Stimulated activated CD4-positive, alpha-beta T cell treated with anti-CD3 and anti-CD28 coated beads, Interleukin-15, amount 100 ng/mL, for 24 hours (primary cell): ENCODE results near the gene PLIN1.
"Not testable (repeated sequence)": the region's sequence is repeated elsewhere in the genome, so short reads cannot be mapped to it uniquely, and the experiment has no call there.

ENCODE experiments used
- DNase-seq: peaks from one replicate; pipeline ENCODE4 v3.0.0-alpha.2; 2020

Gene PLIN1, protein sequence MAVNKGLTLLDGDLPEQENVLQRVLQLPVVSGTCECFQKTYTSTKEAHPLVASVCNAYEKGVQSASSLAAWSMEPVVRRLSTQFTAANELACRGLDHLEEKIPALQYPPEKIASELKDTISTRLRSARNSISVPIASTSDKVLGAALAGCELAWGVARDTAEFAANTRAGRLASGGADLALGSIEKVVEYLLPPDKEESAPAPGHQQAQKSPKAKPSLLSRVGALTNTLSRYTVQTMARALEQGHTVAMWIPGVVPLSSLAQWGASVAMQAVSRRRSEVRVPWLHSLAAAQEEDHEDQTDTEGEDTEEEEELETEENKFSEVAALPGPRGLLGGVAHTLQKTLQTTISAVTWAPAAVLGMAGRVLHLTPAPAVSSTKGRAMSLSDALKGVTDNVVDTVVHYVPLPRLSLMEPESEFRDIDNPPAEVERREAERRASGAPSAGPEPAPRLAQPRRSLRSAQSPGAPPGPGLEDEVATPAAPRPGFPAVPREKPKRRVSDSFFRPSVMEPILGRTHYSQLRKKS

DNA sequence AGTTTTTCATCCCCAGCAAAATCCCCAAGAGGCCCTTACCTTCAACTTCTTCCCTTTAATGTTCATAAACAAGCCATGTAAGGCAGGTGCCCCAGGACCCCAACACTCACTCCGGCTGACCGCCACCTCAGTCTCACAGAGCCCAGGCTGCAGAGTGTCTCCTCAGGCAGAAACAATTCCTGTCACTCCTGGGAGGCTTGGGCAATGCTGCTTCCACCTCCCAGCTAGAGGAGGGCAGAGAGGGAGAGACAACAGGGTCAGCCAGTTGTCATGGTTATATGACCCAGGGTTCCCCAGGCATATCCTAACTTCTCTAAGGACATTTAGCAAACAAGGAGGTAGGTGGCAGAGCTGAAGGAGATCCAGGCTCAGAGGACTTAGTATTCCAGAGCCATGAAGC lies at the start of gene PLIN1:
TSS of gene PLIN1 (minus strand) at position 156 of the 400 bp plus-strand sequence. CDS start 1,878 bp downstream, outside the sequence.
- DNase-seq: no peak

DNA sequence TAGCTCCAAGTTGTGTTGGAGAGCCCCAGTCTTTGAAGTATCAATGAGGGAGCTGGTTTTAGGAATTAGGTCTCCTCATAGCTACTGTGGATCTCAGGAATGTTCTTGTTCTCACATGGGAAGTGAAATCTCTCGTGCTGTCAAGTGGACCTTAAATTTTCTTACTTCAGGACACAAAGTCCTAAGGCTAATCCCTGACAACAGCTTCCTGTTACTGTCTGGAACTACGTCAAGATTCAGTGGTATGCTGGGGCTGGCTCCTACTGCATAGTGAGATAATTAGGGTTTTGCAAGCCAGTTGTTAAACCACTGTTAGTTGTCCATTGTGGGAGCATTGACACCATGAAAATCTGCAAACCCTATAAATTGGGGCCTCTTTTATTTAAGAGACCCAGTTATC lies 49.1 kb upstream of the PLIN1 start:
- DNase-seq: no peak

DNA sequence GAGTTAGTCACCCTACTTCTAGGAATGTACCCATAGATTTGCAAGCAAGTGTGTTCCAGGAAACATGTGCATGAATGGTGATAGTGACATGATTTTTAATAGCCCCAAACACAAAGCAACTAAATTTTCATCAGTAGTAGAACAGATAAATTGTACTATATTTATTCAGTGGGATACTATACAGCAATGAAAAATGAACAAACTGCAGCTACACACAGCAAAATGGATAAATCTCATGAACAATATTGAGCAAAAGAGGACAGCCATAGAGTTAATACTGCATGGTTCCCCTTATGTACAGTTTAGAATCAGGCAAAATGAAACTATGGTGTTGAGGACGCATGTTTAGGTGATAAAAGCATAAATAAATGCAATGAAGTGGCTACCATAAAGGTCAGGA lies 45.9 kb upstream of the PLIN1 start:
- DNase-seq: no peak

DNA sequence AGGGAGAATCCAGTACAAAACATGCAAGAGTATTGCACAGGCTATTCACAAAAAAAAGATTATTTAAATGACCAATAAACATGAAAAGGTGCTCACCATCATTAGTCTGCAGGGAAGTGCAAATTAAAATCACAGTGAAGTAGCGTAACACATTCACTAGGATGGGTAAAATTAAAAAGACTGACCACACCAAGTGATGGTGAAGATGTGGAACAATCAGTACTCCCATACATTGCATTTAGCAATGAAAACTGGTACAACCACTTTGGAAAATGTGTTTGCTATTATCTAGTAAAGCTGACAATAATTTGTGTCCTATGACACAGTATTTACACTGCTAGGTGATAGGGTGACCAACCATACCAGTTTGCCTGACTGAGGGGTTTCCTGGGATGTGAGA lies 45.5 kb upstream of the PLIN1 start:
- no peak for DNase-seq

DNA sequence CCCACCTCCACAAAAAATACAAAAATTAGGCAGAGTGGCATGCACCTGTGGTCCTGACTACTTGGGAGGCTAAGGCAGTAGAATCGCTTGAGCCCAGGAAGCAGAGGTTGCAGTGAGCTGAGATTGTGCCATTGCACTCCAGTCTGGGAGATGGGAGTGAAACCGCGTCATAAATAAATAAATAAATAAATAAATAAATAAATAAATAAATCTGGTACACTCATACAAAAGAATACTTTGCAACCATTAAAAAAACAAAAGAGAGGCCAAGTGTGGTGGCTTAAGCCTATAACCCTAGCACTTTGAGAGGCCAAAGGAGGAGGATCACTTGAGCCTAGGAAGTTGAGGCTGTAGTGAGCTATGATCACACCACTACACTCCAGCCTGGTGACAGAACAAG lies 43.9 kb upstream of the PLIN1 start:
- DNase-seq: no peak

DNA sequence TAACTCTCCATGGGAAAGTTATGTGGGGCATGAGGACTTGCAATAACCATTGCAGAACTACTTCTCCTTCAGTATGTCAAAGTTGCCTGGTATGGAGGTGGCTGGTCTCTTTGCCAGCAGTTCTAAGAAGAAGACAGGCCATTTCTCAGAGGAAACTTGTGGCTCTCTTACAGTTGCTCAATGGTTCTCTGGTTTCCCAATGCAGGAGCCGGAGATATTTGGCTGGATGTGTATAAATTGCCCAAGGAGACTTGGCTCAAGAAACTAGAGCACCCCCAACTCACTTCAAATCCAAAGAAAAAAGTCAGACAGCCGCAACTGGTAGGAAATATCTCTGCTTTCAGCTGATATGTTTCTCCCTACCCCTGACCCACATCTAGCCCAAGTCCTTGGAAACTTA lies 35.6 kb upstream of the PLIN1 start:
- no peak for DNase-seq

DNA sequence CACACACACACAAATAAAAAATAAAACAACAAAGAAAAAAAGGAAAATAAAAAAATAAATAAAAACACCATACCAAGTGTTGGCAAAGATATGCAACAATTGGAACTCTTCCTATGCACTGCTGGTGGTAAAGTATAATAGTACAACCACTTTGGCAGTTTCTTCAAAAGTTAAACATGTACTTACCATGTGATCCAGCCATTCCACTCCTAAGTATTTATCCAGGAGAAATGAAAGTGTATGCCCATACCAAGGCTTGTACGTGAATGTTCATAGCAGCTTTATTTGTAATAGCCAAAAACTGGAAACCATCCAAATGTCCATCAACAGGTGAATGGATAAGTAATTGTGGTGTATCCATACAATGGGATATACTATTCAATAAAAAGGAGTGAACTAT lies 28.4 kb upstream of the PLIN1 start:
- no peak for DNase-seq

DNA sequence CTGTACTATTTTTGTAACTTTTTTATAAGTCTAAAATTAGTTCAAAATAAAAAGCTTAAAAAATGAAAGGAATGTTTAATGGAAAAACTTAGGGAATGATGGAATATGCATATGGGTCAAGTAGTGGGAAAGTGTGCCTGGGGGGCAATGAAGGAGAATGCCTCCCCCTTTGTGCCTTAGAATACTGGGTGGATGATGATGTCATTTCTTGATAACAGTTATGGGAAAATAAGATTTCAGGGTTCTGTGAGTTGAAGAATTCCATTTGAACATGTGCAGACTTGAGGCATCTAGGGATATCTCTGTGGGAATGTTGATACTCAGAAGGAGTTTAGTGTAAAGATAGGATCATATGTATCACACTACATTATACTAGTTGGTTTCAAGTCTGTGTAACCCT lies 25.2 kb upstream of the PLIN1 start:
- DNase-seq: no peak

DNA sequence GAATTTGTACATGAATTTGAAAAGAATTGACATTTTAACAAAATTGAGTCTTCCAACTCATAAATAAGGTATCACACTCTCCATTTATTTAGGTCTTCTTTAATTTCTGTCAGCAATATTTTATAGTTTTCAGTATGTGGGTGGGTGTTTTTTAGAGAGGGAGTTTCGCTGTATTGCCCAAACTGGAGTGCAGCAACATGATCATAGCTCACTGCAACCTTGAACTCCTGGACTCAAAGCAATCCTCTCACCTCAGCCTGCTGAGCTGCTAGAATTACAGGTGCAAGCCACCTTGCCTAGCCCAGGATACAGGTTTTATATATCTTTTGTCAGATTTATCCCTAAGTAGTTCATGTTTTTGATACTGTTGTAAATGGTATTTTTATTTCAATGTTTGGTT lies 16.0 kb upstream of the PLIN1 start:
- DNase-seq: no peak

DNA sequence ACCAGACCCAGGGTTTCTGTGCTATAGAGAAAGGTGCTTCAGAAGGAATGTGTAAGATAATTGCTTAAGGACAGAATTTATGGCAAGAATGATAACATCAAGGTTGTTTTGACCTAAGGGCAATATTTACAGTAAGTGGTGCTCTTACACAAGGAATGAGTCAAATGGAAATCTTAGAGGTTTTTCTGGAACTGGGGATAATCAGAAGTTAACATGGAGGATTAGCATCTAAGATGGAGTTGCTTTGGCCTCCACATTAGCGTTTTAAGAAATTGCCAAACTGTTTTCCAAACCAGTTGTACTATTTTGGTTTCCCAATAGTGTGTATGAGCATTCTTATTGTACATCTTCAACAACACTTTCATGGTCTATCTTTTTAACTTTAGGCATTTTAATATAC lies 14.5 kb upstream of the PLIN1 start:
- DNase-seq: no peak

DNA sequence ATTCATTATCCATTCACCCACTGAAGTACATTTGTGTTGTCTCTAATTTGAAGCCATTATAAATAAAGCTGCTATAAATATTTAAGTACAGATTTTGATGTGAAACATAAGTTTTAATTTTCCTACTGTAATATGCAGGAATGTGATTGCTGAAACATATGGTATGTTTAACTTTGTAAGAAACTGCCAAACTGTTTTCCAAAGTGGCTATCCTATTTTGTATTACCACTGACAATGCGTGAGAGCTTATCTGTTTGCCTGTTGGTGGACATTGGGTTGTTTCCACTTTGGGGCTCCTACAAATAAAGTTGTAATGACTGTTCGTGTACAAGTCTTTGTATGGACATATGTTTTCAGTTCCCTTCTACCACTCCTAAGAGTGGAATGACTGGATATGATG lies 13.9 kb upstream of the PLIN1 start:
- no peak for DNase-seq

DNA sequence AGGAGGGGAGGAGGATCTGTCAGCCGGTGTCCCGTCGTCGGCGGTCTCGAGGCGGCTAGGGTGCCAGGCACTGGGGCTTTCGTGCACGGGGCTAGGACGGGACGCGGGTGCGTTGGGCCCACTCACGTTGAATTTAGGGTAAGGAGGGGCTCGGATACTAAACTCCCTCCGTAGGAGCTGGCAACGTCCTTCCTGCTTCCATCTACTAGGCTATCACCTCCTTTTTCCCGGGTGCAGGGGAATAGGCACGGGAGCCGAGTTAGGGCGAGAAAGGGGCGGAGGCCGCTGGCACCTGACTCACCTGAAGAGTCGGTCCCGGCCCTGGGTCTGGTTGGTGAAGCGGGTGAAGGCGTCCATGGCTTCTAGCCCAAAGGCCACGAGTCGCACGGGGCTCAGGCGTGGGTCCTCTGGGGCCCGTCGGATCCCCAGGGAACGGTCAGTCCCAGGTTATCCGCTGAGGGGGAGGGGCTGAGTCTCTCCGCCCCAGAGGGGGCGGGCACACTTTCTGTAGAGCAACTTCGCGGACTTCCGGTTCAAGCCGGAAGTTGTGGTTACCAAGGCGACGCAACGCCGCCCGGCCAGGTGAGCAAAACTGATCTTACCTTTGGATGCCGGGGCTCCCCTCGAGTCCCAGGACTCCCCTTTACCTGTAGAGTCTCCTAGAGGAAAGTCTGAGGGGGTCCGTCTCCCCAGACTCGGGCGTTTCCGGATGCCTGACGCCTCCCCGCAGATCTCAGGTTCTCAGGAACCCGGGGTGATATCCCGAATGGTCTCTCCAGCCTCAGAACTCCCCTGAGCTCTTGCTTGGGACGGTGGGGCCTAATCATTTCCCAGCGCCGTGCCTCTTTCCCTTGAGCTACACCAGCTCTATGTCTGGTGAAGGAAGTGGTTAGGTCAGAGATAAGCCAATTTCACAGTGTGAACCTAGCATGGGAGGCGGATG lies 11.4 kb upstream of the PLIN1 start, which contains the start of the genes PEX11A and WDR93:
TSS of gene PEX11A (minus strand) at position 479 of the 943 bp plus-strand sequence. CDS start at position 357, 122 bp downstream.
TSS of gene WDR93 (plus strand) at position 536 of the 943 bp plus-strand sequence. CDS start 10,936 bp downstream, outside the sequence.
- DNase-seq: peak; percentile 87

DNA sequence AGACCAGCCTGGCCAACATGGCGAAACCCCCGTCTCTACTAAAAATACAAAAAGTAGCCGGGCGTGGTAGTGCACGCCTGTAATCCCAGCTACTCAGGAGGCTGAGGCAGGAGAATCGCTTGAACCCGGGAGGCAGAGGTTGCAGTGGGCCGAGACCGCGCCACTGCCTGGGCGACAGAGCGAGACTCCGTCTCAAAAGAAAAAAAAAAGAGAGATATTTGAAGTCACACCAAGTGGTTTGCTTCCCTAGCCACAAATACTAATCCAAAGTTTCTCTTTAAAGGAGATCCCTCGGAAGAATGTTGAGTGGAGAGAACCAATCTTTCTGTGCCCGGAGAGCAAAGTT lies 10.7 kb upstream of the PLIN1 start:
- DNase-seq: not testable (repeated sequence)

DNA sequence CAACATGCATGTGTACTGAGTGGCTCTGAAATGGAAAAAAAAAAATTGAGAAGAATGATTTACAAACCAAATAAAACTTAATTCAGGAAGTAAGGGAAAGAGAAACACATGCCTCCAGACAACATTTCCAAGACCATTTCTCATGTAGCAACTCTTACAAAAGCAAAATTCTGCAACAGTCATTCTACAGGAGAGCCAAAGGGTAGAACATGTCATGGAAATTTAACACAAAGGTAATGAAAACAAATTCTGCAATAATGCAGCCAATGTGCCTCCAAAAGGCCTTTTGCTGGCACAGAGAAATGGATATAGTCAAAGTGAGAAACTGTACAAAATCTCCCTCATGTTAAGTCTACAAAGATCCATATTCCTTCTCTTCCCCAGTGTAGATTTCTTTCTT lies 7.4 kb upstream of the PLIN1 start:
- no peak for DNase-seq

DNA sequence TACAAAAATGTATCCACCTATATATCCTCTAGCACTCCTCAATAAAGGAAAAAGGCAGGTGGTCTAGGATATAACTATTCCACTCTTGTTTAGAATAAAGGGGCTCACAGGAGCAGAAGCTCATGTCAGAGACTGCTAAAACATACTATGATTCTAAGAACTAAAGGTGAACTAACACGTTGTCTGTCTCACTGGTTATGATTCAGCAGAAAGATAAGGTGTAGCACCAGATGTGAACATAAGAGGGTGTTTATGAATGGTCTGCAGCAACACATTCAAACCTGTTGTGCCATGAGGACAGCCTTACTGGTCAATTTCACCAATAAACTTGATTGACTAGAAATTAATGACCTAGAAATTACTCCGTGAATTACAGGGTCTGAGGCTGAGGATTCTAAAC lies 6.8 kb upstream of the PLIN1 start:
- no peak for DNase-seq

DNA sequence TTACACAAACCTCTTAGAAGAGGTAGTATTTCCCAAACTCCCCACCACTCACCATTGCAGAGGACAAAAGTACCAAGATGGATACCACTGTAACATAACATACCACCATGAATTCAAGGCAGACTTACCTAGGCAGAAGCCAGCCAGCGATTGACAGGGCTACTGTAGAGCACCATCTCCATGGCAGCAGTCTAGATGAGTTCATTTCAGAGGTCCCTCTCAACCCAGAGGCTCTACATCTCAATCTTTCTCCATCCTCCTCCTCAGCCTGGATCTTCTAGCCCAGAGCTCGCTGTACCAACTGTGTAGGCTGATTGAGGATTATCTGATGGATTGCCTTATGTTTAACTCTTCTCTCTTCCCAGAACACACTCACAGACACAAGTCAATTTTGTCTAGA lies 2.0 kb upstream of the PLIN1 start:
- no peak for DNase-seq

DNA sequence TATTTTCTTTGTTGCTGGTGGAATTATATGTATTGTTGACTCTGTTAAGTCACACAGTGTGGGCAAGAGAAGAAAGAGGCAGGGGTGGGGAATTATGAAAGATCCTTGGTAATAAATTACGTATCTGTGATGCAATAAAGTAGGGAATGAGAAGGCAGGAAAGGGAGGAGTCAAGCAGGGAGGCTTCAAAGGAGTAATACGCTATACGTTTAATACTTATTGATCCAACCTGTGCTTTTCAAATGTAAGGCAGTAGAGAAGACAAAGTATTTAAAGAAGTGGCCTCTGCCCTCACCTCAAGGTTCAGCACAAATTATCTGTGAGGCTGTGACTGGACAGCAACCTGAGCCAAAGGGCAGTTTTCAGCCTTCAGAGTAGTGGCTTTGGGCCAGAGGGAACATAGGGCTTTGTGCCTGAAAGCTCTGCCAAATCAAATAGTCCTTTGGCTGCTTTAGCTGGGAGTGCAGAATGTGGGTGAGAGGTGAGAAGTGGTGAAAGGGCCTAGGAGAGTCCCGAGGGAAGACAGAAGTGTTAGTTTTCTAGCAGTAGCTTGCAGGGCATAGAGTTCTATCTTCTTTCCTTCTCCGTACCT lies 1.2 kb upstream of the PLIN1 start:
- no peak for DNase-seq

DNA sequence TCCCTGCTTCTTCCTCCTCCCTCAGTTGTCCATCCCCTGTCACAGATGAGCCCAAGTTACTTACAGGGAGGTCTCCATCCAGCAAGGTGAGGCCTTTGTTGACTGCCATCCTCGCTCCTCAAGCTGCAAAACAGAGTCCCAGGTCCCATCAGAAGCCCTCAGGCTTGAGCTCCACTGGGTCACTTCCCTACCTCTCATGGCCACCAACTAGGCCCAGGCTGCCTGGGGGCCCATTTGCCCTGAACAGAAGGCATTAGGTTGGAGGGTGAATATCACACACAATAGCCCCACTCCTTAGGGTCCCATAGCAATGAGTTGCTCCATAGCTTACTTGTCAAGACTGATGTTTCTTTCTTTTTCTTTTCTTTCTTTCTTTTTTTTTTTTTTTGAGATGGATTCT lies 1.8 kb downstream of the PLIN1 start:
- no peak for DNase-seq

DNA sequence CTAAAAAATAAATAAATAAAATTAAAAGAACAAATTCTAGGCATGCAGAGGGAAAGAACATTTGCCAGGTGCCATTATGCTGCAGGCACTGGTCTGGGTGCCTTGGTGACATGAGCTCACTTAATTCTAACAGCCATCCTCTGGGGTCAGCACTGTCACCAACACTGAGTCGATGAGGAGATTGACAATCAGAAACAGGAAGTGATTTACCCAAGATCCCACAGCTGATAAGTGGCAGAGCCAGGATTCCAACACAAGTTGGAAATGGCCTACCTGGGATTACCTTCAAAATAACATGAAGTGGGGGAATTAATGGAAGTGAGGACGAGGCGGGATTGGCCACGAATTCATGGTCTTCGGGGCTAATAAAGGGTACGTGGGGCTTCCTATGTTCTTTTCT lies 3.6 kb downstream of the PLIN1 start:
- DNase-seq: no peak

DNA sequence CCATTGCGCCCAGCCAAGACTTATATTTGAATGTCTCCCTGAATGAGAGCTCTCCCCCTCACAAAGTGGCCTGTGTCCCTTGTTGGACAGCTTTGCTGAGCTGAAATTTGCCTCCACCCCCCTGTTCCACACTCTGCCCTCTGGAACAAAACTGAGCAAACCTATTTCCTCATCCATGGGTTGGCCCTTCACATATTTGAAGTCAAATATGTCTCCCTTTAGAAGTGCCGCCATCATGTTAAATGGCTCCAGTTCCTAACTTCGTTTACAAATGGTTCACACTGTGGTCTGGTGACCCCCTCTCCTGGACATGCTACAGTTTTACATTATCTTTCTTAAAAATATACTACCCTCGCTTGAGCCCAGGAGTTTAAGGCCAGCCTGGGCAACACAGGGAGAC lies 4.6 kb downstream of the PLIN1 start:
- no peak for DNase-seq

DNA sequence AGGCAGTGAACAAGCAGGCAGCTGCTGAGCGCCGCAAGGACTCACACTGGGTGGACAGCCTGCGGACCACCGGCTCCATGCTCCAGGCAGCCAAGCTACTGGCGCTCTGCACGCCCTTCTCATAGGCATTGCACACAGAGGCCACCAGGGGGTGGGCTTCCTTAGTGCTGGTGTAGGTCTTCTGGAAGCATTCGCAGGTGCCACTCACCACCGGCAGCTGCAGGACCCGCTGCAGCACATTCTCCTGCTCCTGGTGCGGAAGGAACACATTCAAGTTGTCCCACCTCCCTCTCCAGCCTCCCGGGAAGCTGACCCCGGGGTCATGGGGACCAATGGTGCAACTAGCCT lies 6.0 kb downstream of the PLIN1 start:
- peak; percentile 40 for DNase-seq

DNA sequence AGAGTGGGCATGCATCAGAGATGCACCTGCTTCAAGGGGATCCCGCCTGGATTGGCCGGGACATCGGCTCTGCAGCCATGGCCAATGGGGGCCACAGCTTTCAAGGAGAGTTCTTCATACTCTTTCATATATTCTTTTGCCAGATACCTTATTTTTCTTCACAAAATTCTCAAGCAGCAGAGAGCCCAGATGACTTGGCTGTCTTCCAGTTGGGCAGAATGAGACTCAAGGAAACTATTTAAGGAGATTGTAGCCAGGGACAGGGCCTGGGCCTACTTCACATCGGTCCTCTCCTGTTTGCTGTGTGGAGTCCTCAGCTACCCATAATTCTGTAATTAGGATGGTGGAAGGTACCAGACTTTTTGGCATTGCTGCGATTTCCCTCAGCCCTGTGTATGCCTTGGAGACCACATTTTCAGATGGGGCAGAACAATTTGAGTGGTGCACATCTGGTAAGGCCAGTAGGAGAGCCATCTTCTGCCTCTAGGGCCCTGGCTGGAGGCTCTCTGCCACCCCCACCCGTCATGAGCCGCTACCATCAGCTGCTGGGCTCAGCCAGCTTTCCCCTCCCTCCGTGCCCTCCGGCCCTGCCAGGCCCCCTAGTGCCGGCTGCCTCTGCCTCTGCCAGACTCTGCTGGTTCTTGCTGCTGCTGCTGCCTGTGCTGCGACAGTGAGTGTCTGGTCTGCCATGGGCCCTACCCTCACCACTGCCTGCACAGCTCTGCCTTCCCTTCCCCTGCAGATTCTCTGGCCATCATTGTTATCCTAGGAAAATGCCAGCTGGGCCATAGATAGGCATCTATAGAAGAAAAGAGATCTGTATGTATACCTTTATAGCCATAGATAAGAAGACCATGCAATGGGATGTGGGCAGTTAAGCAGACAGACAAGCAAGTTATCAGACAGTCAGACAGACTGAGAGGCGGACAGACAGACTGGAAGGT lies 6.7 kb downstream of the PLIN1 start:
- DNase-seq: no peak
